IMR-90 (cell line): ENCODE results near the gene PDE4B. TPM values are rescaled to one million over a fixed set of nuclear protein-coding genes. Genes with fewer than 3 reads are reported as not detected.

Experiments used
- ATAC-seq: fragments of 200-7000 bp; cut with Tn5 transposase; 2 replicates; pipeline ENCODE4 v1.9.1; 2020; ENCODE audit warnings: low read depth, mild to moderate bottlenecking, moderate library complexity
- BruUV-seq: library from RNA; stranded (reverse); fragments of 400-500 nt; replicated peaks from 2 replicates; lab custom pipeline; 2021; lab: Mats Ljungman, UMichigan
- CTCF ChIA-PET: fragments of 300-600 bp; formaldehyde crosslinking; extraction: SDS; loops from one replicate; lab custom pipeline; 2021; ENCODE audit warnings: antibody characterized with exemption; lab: Yijun Ruan, JAX
- POLR2A ChIA-PET: fragments of 300-600 bp; sonication (Branson Sonifier 250); formaldehyde crosslinking; loops from one replicate; lab custom pipeline; 2022; ENCODE audit warnings: antibody characterized with exemption; ENCODE audit not compliant: unreplicated experiment; lab: Charles Lee
- DNase-seq: peaks from one replicate; pipeline ENCODE4 v3.0.0; 2013
- H2AFZ ChIP-seq: replicated peaks from 2 replicates; pipeline ENCODE3; 2013; ENCODE audit warnings: low read length, mild to moderate bottlenecking; ENCODE audit not compliant: poor library complexity
- H2AK5ac ChIP-seq: 2 replicates; pipeline ENCODE4 v1.6.1; 2013; ENCODE audit warnings: low read depth, low read length, inconsistent platforms
- H2AK9ac ChIP-seq: replicated peaks from 2 replicates; pipeline ENCODE3; 2013; ENCODE audit warnings: mild to moderate bottlenecking, low read depth, low read length, moderate library complexity; ENCODE audit not compliant: poor library complexity
- H2BK120ac ChIP-seq: 2 replicates; pipeline ENCODE4 v1.6.1; 2013; ENCODE audit warnings: low read depth, low read length, inconsistent platforms
- H2BK15ac ChIP-seq: 3 replicates; pipeline ENCODE4 v1.6.1; 2013; ENCODE audit warnings: low read depth, low read length, inconsistent platforms
- H2BK20ac ChIP-seq: 2 replicates; pipeline ENCODE4 v1.6.1; 2013; ENCODE audit warnings: low read depth, mild to moderate bottlenecking, inconsistent platforms, low read length, moderate library complexity
- H2BK5ac ChIP-seq: 2 replicates; pipeline ENCODE4 v1.6.1; 2013; ENCODE audit warnings: mild to moderate bottlenecking, low read depth, low read length, inconsistent platforms; ENCODE audit not compliant: poor library complexity, severe bottlenecking
- H3K14ac ChIP-seq: replicated peaks from 2 replicates; pipeline ENCODE4 v1.6.1; 2013; ENCODE audit warnings: low read depth, low read length, inconsistent platforms
- H3K18ac ChIP-seq: 2 replicates; pipeline ENCODE4 v1.6.1; 2013; ENCODE audit warnings: low read depth, low read length, control low read depth
- H3K23ac ChIP-seq: 2 replicates; pipeline ENCODE4 v1.6.1; 2013; ENCODE audit warnings: low read depth, low read length, inconsistent platforms
- H3K27ac ChIP-seq: 2 replicates; pipeline ENCODE4 v1.5.1; 2013; ENCODE audit warnings: mild to moderate bottlenecking, control low read depth, low read length; ENCODE audit not compliant: insufficient read depth
- H3K27me3 ChIP-seq: 2 replicates; pipeline ENCODE4 v1.6.1; 2013; ENCODE audit warnings: low read length; ENCODE audit not compliant: control insufficient read depth, insufficient read depth
- H3K36me3 ChIP-seq: 2 replicates; pipeline ENCODE4 v1.6.1; 2013; ENCODE audit warnings: low read length, mixed read lengths; ENCODE audit not compliant: control insufficient read depth, insufficient read depth
- H3K4ac ChIP-seq: 2 replicates; pipeline ENCODE4 v1.6.1; 2013; ENCODE audit warnings: low read depth, low read length, inconsistent platforms
- H3K4me1 ChIP-seq: 2 replicates; pipeline ENCODE4 v1.6.1; 2013; ENCODE audit warnings: low read length, mixed read lengths; ENCODE audit not compliant: control insufficient read depth, insufficient read depth
- H3K4me2 ChIP-seq: 2 replicates; pipeline ENCODE4 v1.6.1; 2013; ENCODE audit warnings: low read depth, mild to moderate bottlenecking, control low read depth, low read length, moderate library complexity
- H3K4me3 ChIP-seq: 2 replicates; pipeline ENCODE4 v1.5.1; 2013; ENCODE audit warnings: low read depth, mild to moderate bottlenecking, control low read depth, low read length, moderate library complexity; ENCODE audit not compliant: insufficient read depth
- H3K56ac ChIP-seq: 2 replicates; pipeline ENCODE4 v1.6.1; 2013; ENCODE audit warnings: low read length, inconsistent platforms; ENCODE audit not compliant: insufficient read depth; ENCODE audit errors: extremely low read depth
- H3K79me1 ChIP-seq, 2 experiments: 2 replicates each; pipeline ENCODE4 v1.6.1; 2013; ENCODE audit warnings: low read length in 2 of 2, inconsistent platforms in 1 of 2, low read depth in 1 of 2
- H3K9ac ChIP-seq: 2 replicates; pipeline ENCODE4 v1.6.1; 2013; ENCODE audit warnings: low read depth, low read length, control low read depth
- H3K9me1 ChIP-seq: 2 replicates; pipeline ENCODE4 v1.6.1; 2013; ENCODE audit warnings: low read length, inconsistent platforms; ENCODE audit not compliant: insufficient read depth
- H3K9me3 ChIP-seq: 2 replicates; pipeline ENCODE4 v1.6.1; 2013; ENCODE audit warnings: low read length; ENCODE audit not compliant: control insufficient read depth, insufficient read depth
- H4K20me1 ChIP-seq: 2 replicates; pipeline ENCODE4 v1.6.1; 2013; ENCODE audit warnings: low read length, inconsistent platforms; ENCODE audit not compliant: insufficient read depth
- H4K5ac ChIP-seq: 2 replicates; pipeline ENCODE4 v1.6.1; 2013; ENCODE audit warnings: mild to moderate bottlenecking, low read depth, low read length, control low read depth
- H4K8ac ChIP-seq, 2 experiments: 2 replicates each; pipeline ENCODE4 v1.6.1; 2013; ENCODE audit warnings: low read depth in 2 of 2, low read length in 2 of 2, control low read depth in 1 of 2, inconsistent platforms in 1 of 2
- H4K91ac ChIP-seq: 2 replicates; pipeline ENCODE4 v1.6.1; 2013; ENCODE audit warnings: low read depth, low read length, inconsistent platforms; ENCODE audit not compliant: insufficient read depth
- BHLHE40 ChIP-seq: fragments of 150-350 bp; IDR thresholded peaks from 2 replicates; pipeline ENCODE4 v1.6.1; 2016; ENCODE audit warnings: mild to moderate bottlenecking, low read depth, low read length
- CEBPB ChIP-seq: IDR thresholded peaks from 2 replicates; pipeline ENCODE4 v1.6.1; 2012; ENCODE audit warnings: low read depth, low read length, improper control_type of control experiment
- CTCF ChIP-seq: conservative IDR thresholded peaks from 2 replicates; pipeline ENCODE4 v1.5.1; 2012; ENCODE audit warnings: mild to moderate bottlenecking, low read depth, low read length, improper control_type of control experiment
- ELK1 ChIP-seq: fragments of 150-350 bp; IDR thresholded peaks from 2 replicates; pipeline ENCODE4 v1.6.1; 2016; ENCODE audit warnings: low read depth, mild to moderate bottlenecking, low read length, moderate library complexity, borderline replicate concordance
- FOS ChIP-seq: fragments of 150-350 bp; IDR thresholded peaks from 2 replicates; pipeline ENCODE4 v1.6.1; 2016; ENCODE audit warnings: low read depth, low read length
- MAFK ChIP-seq: IDR thresholded peaks from 2 replicates; pipeline ENCODE4 v1.6.1; 2012; ENCODE audit warnings: low read depth, low read length, improper control_type of control experiment
- MAZ ChIP-seq: IDR thresholded peaks from 2 replicates; pipeline ENCODE4 v1.6.1; 2012; ENCODE audit warnings: low read depth, mild to moderate bottlenecking, low read length, improper control_type of control experiment, moderate library complexity, borderline replicate concordance
- MXI1 ChIP-seq: IDR thresholded peaks from 2 replicates; pipeline ENCODE4 v1.6.1; 2012; ENCODE audit warnings: low read depth, mild to moderate bottlenecking, low read length, moderate library complexity, borderline replicate concordance
- NFE2L2 ChIP-seq: fragments of 150-350 bp; IDR thresholded peaks from 2 replicates; pipeline ENCODE4 v1.6.1; 2016; ENCODE audit warnings: low read depth, mild to moderate bottlenecking, low read length
- POLR2A ChIP-seq: IDR thresholded peaks from 2 replicates; pipeline ENCODE4 v1.6.1; 2012; ENCODE audit warnings: mild to moderate bottlenecking, low read depth, low read length
- RFX5 ChIP-seq: IDR thresholded peaks from 2 replicates; pipeline ENCODE4 v1.8.0; 2012; ENCODE audit warnings: low read depth, mild to moderate bottlenecking, low read length, moderate library complexity
- SMC3 ChIP-seq: fragments of 150-350 bp; IDR thresholded peaks from 2 replicates; pipeline ENCODE4 v1.6.1; 2016; ENCODE audit warnings: low read depth, mild to moderate bottlenecking, antibody characterized with exemption, low read length, moderate library complexity
- USF2 ChIP-seq: fragments of 150-350 bp; IDR thresholded peaks from 2 replicates; pipeline ENCODE4 v1.6.1; 2017; ENCODE audit warnings: mild to moderate bottlenecking, antibody characterized with exemption, low read length, low read depth
- dilution Hi-C: fragments of 300-500 bp; cut with HindIII; formaldehyde crosslinking; loops from one replicate; pipeline ENCODE4 v1.14.3; 2018; ENCODE audit warnings: low sequenced_read_pairs; ENCODE audit not compliant: unreplicated experiment
- in situ Hi-C: fragments of 300-500 bp; cut with MboI; formaldehyde crosslinking; loops from 3 replicates; pipeline ENCODE4 v1.14.3; 2019; ENCODE audit warnings: low sequenced_read_pairs, inconsistent platforms, mixed read lengths
- intact Hi-C: fragments of 100-400 bp; cut with micrococcal nuclease; formaldehyde crosslinking; loops from 2 replicates; pipeline ENCODE4 v1.10.0; 2022
- polyA plus RNA-seq, 3 experiments: library from polyadenylated mRNA; depleted of rRNA; stranded (reverse); fragments of >200 nt; gene quantifications; 2 replicates each; pipeline ENCODE4 v1.2.3, GENCODE V29; 2012; ENCODE audit warnings: low replicate concordance in 1 of 3
- total RNA-seq: library from RNA; depleted of rRNA; stranded (reverse); fragments of >200 nt; gene quantifications from 2 replicates; pipeline ENCODE4 v1.2.3, GENCODE V29; 2012

The PDE4B gene
- total and polyA plus RNA-seq, 2 of the 4 experiments (the other 2 are of a cell fraction) = 5.8 to 21.3 TPM

GRCh38 chr1:65821386-65821785 is 28.7 kb downstream of the PDE4B start:
- no peak overlapping the region for H3K4ac ChIP-seq
- no peak for DNase-seq
- intact Hi-C loops = loop anchor here (10.0 kb wide), 1 partner anchor 623 kb away; no protein-coding TSS in a partner anchor
- no peak overlapping the region for H3K4me2 ChIP-seq
- H3K56ac ChIP-seq = no peak overlapping the region
- in situ Hi-C loops = loop anchor here (25.0 kb wide), 1 partner anchor 1116 kb away; no protein-coding TSS in a partner anchor
- no peak for TF ChIP-seq ELK1
- no peak for TF ChIP-seq POLR2A
- no peak for TF ChIP-seq CEBPB
- TF ChIP-seq SMC3 = no peak
- no peak for TF ChIP-seq NFE2L2
- TF ChIP-seq RFX5 = no peak
- TF ChIP-seq BHLHE40 = no peak
- TF ChIP-seq MAFK = no peak
- TF ChIP-seq CTCF = no peak
- no peak for TF ChIP-seq FOS
- no peak for TF ChIP-seq MXI1
- no peak for TF ChIP-seq USF2
- no peak for TF ChIP-seq MAZ
- H3K4me3 ChIP-seq = no peak overlapping the region
- H2AFZ ChIP-seq = no peak overlapping the region
- peaks cover 0 to 4% of the 10 kb centered on the region in 2 experiments; a peak in 1 of 4 replicates for H3K79me1 ChIP-seq
- H2BK120ac ChIP-seq = 0 out of 2 replicates have a peak overlapping the region, but pooled peaks have one; percentile 26
- H2BK5ac ChIP-seq = no peak overlapping the region
- no peak overlapping the region for H2AK5ac ChIP-seq
- H3K9me3 ChIP-seq = no peaks in the 10 kb centered on the region
- ATAC-seq = no peak; the same call in 1 of the 2 replicates
- POLR2A ChIA-PET = interaction anchor here (0.8 kb wide), 1 partner anchor 10 kb away, joined by 4 read pairs; no protein-coding TSS in a partner anchor
- no peaks in the 10 kb centered on the region for H4K20me1 ChIP-seq
- H3K27me3 ChIP-seq = no peaks in the 10 kb centered on the region
- H3K36me3 ChIP-seq = no peaks in the 10 kb centered on the region
- dilution Hi-C loops = no loop called here
- CTCF ChIA-PET = interaction anchor here (0.6 kb wide), 1 partner anchor 761 kb away, joined by 3 read pairs; no protein-coding TSS in a partner anchor
- H3K14ac ChIP-seq = no peak overlapping the region
- H3K9ac ChIP-seq = no peak overlapping the region
- H3K9me1 ChIP-seq = peaks cover under 1% of the 10 kb centered on the region; the same call in 1 of the 2 replicates
- H4K8ac ChIP-seq = no peak overlapping the region; a peak in 1 of 4 replicates
- H2BK15ac ChIP-seq = no peak overlapping the region
- H3K18ac ChIP-seq = no peak overlapping the region
- H3K23ac ChIP-seq = no peak overlapping the region
- H2BK20ac ChIP-seq = no peak overlapping the region
- H3K4me1 ChIP-seq = peaks cover 6% of the 10 kb centered on the region
- BruUV-seq = no TSS peak
- no peak overlapping the region for H3K27ac ChIP-seq
- H4K5ac ChIP-seq = no peak overlapping the region
- H4K91ac ChIP-seq = no peak overlapping the region
- no peak overlapping the region for H2AK9ac ChIP-seq
